HG03575 (cell line): ENCODE data around the gene SLC5A6.

Source experiments
- ATAC-seq: cut with Tn5 transposase; IDR thresholded peaks from one replicate; pipeline ENCODE4 v1.9.1; 2021; ENCODE audit not compliant: unreplicated experiment, insufficient number of reproducible peaks, low FRiP score; ENCODE audit errors: extremely low read depth

Gene SLC5A6

DNA sequence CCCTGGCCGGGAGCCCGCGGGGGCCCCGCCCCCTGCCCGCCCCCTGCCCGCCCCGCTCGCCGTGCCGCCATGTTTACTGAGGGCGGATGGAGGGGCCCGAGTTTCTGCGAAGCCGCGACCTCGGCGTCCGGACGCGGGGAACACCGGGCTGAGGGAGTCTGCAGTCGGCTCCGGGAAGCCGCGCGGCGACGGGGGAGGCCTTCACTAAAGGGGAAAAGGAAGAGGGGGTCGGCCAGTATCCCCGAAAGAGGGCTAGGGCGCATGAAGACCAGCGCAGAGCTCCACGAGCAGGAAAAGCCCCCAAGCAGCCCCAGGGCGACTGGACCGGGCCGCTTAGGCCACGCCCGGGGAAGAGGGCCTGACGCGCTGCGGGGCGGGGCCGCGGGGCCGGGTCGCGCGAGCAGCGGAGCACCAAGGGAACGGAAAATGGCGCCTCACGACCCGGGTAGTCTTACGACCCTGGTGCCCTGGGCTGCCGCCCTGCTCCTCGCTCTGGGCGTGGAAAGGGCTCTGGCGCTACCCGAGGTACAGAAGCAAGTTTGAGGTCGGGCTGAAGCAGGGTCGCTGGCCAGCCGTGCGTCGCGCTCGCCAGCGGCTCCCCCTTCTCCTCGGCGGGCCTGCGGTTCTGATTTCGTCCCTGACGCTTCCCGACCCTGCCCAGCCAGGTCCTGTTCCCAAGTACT is at the start of gene SLC5A6, which contains the start of gene ATRAID:
TSS of gene SLC5A6 (minus strand) at position 326 of the 683 bp plus-strand sequence. CDS start 4,618 bp downstream, outside the sequence.
TSS of gene ATRAID (plus strand) at position 99 of the 683 bp plus-strand sequence. CDS start at position 427, 328 bp downstream.
- no peak for ATAC-seq

GRCh38 chr2:27261241-27261925 is 49.3 kb upstream of the SLC5A6 start:
- ATAC-seq, result no peak

- ATAC-seq, result no peak
Measured at GRCh38 chr2:27258051-27258450, 46.0 kb upstream of the SLC5A6 start.

GRCh38 chr2:27256855-27257454 is 44.9 kb upstream of the SLC5A6 start:
- ATAC-seq, result no peak

DNA sequence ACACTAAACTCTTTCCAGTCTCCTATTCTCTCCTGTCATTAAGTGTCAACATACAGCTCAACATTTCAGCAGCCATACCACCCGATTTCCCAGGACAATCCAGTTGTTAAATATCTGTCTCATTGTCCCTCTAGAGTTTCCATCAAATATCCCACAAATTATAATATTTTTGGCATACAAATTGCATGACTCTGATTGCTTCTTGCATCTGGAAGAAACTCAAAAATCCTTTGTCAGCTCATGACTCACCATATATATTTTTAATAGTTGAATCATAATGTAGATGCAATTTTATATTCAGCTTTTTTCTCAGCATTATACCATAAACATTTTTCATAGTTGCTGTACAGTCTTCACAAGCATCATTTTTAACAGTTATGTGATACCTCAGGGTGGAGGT is 43.6 kb upstream of the SLC5A6 start:
- no peak for ATAC-seq

GRCh38 chr2:27255187-27255586 is 43.1 kb upstream of the SLC5A6 start:
- ATAC-seq, result no peak

DNA sequence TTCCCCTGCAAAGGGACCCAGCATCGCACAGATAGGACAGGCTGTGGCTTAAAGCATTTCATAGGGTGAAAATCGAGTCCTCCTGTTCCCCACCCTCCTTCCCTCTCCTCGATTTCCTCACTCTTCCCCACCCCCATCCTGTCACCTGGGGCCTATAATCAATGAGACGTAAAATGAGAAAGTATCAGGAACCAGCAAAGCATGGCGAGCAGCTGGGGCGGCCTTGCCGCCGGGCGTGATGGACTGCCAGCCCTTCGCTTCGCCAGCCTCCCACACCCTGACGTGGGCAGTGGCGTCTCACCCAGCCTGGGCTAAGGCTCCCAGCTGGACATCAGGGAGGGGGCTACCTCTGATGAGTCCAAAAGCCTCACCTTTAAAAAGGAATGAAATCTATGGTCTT is 39.7 kb upstream of the SLC5A6 start:
- ATAC-seq, result no peak

GRCh38 chr2:27250652-27251379 is 38.7 kb upstream of the SLC5A6 start:
- ATAC-seq, result no peak

GRCh38 chr2:27249891-27250651 is 38.0 kb upstream of the SLC5A6 start:
- no peak for ATAC-seq

GRCh38 chr2:27249159-27249890 is 37.3 kb upstream of the SLC5A6 start:
- no peak for ATAC-seq

DNA sequence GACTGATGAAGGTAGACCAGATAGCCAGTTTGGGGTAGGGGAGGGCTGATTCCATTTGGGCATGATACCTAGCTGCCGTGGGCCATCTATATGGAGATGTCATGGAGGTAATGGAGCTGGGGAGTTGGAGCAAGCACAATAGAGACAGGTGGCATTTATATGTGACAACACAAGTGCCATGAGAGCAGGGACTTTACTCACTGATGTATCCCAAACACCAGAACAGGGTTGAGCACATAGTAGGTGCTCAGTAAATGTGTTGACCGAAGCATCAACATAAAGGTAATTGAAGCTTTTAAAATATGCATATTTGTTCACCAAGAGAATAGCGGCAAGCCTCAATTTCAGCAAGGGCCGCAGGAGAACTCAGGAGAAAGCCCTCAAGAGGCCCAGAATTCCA is 35.8 kb upstream of the SLC5A6 start:
- ATAC-seq, result no peak

DNA sequence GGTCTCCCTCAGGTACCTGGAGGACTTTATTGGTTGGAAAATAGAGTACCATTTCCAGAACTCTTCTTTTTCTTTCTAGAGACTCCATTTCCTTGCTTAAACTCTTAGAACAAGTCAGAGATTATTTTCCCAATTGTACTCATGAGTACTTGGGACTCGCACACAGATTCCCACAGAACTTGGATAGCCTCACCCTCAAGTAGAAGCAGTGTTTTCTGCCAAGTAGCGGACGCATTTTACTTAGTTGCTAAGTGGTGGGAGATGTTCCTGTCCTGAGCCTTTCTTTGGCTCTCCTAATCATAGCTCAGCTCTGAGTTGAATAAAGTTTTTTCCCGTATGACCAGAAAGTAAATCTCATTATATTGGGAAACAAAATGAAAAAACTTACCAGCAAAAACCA is 33.6 kb upstream of the SLC5A6 start:
- no peak for ATAC-seq

DNA sequence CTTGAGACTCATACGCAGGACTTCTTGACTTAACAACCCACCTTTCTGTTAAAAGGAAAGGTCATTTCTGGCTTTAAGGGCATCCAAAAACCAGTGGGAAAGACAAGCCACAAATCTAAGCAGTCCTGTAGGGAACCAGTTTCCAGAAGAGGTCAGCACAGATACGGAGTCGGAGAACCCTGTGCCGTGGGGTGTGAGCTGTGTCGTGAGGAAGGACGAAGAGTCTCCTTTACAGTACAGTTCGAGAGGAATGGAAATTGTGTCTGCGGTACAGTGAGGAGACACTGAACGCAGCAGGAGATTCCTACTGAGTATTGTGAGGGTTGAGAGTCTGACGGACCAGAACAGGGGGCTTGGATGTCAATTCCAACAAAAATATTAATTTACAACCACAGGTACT is 33.0 kb upstream of the SLC5A6 start:
- no peak for ATAC-seq

DNA sequence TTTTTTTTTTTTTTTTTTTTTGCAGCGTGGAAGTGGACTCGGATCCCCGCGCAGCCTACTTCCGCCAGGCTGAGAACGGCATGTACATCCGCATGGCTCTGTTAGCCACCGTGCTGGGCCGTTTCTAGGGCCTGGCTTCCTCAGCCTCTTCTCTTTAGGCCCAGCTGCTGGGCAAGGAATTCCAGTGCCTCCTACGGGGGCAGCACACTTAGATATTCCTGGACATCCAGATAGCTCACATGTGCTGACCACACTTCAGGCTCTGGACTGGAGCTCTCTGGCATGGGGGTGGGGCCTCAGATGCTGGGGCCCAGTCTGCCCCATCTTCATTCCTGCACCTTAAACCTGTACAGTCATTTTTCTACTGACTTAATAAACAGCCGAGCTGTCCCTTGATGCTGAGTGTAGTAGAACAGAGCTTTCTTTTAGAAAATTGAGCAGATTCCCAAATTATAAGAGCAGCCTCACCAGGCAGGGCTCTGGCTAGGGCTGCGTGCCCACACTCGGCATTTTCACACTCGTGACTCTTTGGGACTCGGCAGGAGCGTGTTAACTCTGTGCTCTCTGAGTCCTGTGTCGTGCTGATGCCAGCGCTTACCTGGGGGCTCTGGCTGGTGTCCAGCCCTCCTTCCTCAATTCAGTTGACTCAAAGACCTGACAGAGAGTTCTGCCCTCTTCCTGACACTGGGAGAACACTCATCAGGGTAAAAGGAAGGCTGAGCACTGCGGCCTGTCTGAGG is 31.5 kb upstream of the SLC5A6 start:
- no peak for ATAC-seq

GRCh38 chr2:27242614-27242951 is 30.5 kb upstream of the SLC5A6 start:
- no peak for ATAC-seq

DNA sequence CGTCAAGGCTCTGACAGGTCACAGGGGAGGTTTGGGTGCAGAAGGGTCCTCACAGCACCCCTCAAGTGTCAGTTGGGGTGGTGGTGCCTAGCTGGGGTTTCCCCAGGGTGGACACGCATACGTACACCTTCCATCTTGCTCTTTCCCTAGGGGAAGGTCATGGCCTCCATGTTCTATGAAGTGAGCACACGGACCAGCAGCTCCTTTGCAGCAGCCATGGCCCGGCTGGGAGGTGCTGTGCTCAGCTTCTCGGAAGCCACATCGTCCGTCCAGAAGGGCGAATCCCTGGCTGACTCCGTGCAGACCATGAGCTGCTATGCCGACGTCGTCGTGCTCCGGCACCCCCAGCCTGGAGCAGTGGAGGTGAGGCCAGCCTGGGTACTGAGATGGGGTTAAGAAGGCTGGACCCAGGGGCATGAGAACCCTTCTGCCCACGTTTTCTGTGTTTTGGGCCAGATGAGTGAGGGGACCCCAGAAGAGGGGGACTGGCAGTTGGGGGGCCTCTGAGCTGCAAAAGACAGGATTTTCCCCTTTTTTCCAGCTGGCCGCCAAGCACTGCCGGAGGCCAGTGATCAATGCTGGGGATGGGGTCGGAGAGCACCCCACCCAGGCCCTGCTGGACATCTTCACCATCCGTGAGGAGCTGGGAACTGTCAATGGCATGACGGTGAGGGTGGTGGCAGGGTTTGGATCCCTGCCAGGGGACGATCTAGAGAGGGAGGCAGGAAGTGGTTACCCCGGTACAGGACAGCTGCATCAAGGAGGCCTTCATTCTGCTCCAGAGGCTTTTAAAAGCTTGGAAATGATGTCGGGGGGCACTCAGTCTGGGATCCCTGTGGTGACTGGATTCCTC is 29.9 kb upstream of the SLC5A6 start:
- ATAC-seq, result no peak

DNA sequence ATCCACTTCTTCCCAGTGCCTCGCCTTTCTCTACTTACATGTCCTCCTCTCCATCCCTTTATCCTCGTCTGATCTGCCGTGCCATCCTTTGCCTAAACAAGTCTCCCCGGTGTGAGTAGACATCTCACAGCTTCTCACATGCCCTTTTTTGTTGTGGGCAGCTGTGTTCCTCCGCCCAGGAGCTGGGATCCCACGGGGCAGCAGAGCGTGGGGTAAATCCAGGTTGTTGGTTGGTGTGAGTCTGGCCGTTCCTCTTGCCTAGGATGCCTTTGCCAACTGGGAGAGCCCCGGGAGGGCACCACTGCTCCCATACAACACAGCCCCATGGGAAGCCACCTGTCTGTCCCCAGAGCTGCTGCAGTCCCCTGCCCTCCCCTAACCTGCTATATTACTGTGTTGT is 28.3 kb upstream of the SLC5A6 start:
- no peak for ATAC-seq
